Keratinocyte (primary cell): ENCODE measurements around the gene GPRC5B. TPM values are rescaled to one million over a fixed set of nuclear protein-coding genes. Genes with fewer than 3 reads are reported as not detected.

Source experiments
- DNase-seq: peaks from one replicate; pipeline ENCODE4 v3.0.0-alpha.2; 2011; ENCODE audit warnings: low read depth, missing footprints, low spot score
- FAIRE-seq: peaks from 2 replicates; lab custom pipeline; 2011; peaks lifted over from hg19 to GRCh38; lab: Jason Lieb, UNC
- H2AFZ ChIP-seq: 2 replicates; pipeline ENCODE4 v1.6.0; 2012; ENCODE audit warnings: low read length, control low read depth, inconsistent platforms; ENCODE audit not compliant: control insufficient read depth
- H3K27ac ChIP-seq: 2 replicates; pipeline ENCODE4 v1.5.1; 2011; ENCODE audit warnings: low read length; ENCODE audit not compliant: control insufficient read depth, insufficient read depth
- H3K27me3 ChIP-seq: 3 replicates; pipeline ENCODE4 v1.6.0; 2011; ENCODE audit warnings: low read length; ENCODE audit not compliant: control insufficient read depth, insufficient read depth; ENCODE audit errors: extremely low read depth
- H3K36me3 ChIP-seq, 2 experiments: 2 replicates in 1 of 2; 3 replicates in 1 of 2; pipeline ENCODE4 v1.5.1; 2011; ENCODE audit warnings: low read length in 2 of 2, mild to moderate bottlenecking in 1 of 2; ENCODE audit not compliant: control insufficient read depth in 2 of 2, insufficient read depth in 2 of 2; ENCODE audit errors: extremely low read depth in 1 of 2
- H3K4me1 ChIP-seq: 3 replicates; pipeline ENCODE4 v1.5.1; 2011; ENCODE audit warnings: low read length; ENCODE audit not compliant: control insufficient read depth, insufficient read depth; ENCODE audit errors: extremely low read depth
- H3K4me2 ChIP-seq: 3 replicates; pipeline ENCODE4 v1.6.0; 2011; ENCODE audit warnings: low read depth, low read length; ENCODE audit not compliant: control insufficient read depth, insufficient read depth; ENCODE audit errors: extremely low read depth
- H3K4me3 ChIP-seq, 3 experiments: fragments of 200-600 bp in 1 of 3; sonication (generic) in 1 of 3; 2 replicates in 2 of 3; 3 replicates in 1 of 3; pipeline ENCODE4 v1.5.1; 2011 to 2016; ENCODE audit warnings: low read length in 3 of 3, mild to moderate bottlenecking in 3 of 3, control low read depth in 2 of 3, inconsistent platforms in 1 of 3, low read depth in 1 of 3, mixed read lengths in 1 of 3, mixed run types in 1 of 3, moderate library complexity in 1 of 3; ENCODE audit not compliant: control insufficient read depth in 2 of 3, insufficient read depth in 2 of 3; ENCODE audit errors: extremely low read depth in 1 of 3
- H3K79me2 ChIP-seq: 2 replicates; pipeline ENCODE4 v1.6.0; 2012; ENCODE audit warnings: low read length; ENCODE audit not compliant: control insufficient read depth, insufficient read depth
- H3K9ac ChIP-seq: 3 replicates; pipeline ENCODE4 v1.6.0; 2011; ENCODE audit warnings: low read length; ENCODE audit not compliant: control insufficient read depth, insufficient read depth; ENCODE audit errors: extremely low read depth
- H3K9me1 ChIP-seq: 3 replicates; pipeline ENCODE4 v1.6.0; 2011; ENCODE audit warnings: low read length; ENCODE audit not compliant: control insufficient read depth, insufficient read depth; ENCODE audit errors: extremely low read depth
- H3K9me3 ChIP-seq: 2 replicates; pipeline ENCODE4 v1.5.1; 2012; ENCODE audit warnings: low read depth, low read length; ENCODE audit not compliant: control insufficient read depth
- H4K20me1 ChIP-seq: 3 replicates; pipeline ENCODE4 v1.6.0; 2011; ENCODE audit warnings: low read length; ENCODE audit not compliant: control insufficient read depth, insufficient read depth; ENCODE audit errors: extremely low read depth
- CTCF ChIP-seq, 3 experiments: IDR thresholded peaks in 1 of 3; conservative IDR thresholded peaks in 1 of 3; optimal IDR thresholded peaks in 1 of 3; 2 replicates in 2 of 3; 3 replicates in 1 of 3; pipeline versions ENCODE3 to v1.5.1; 2011; ENCODE audit warnings: low read length in 3 of 3, mild to moderate bottlenecking in 3 of 3, moderate library complexity in 2 of 3, control low read depth in 1 of 3, inconsistent platforms in 1 of 3; ENCODE audit not compliant: insufficient read depth in 2 of 3; ENCODE audit errors: extremely low read depth in 1 of 3
- EZH2 ChIP-seq: IDR thresholded peaks from one replicate; pipeline ENCODE4 v1.6.1; 2012; ENCODE audit warnings: inconsistent platforms, mild to moderate bottlenecking, low read length, moderate library complexity
- dilution Hi-C: fragments of 300-500 bp; cut with MboI; formaldehyde crosslinking; loops from one replicate; pipeline ENCODE4 v1.7.0; 2020; ENCODE audit warnings: low sequenced_read_pairs; ENCODE audit not compliant: extremely low pct_ligation_motif_present
- polyA plus RNA-seq, 5 experiments: library from polyadenylated mRNA; depleted of rRNA in 3 of 5; stranded (reverse) in 3 of 5; stranded (forward) in 1 of 5; unstranded in 1 of 5; fragments of >200 nt; gene quantifications; 1 replicate in 1 of 5; 2 replicates in 3 of 5; 3 replicates in 1 of 5; pipeline versions ENCODE4 v1.2.1 to v1.2.3, GENCODE V29; 2011 to 2012; ENCODE audit warnings: missing spikeins in 2 of 5, low read depth in 1 of 5, low replicate concordance in 1 of 5

GPRC5B gene
- polyA plus RNA-seq, 1 donor (not counting 4 experiments of a cell fraction or from before 2014, with no cell fraction given) = 0.03 TPM

DNA sequence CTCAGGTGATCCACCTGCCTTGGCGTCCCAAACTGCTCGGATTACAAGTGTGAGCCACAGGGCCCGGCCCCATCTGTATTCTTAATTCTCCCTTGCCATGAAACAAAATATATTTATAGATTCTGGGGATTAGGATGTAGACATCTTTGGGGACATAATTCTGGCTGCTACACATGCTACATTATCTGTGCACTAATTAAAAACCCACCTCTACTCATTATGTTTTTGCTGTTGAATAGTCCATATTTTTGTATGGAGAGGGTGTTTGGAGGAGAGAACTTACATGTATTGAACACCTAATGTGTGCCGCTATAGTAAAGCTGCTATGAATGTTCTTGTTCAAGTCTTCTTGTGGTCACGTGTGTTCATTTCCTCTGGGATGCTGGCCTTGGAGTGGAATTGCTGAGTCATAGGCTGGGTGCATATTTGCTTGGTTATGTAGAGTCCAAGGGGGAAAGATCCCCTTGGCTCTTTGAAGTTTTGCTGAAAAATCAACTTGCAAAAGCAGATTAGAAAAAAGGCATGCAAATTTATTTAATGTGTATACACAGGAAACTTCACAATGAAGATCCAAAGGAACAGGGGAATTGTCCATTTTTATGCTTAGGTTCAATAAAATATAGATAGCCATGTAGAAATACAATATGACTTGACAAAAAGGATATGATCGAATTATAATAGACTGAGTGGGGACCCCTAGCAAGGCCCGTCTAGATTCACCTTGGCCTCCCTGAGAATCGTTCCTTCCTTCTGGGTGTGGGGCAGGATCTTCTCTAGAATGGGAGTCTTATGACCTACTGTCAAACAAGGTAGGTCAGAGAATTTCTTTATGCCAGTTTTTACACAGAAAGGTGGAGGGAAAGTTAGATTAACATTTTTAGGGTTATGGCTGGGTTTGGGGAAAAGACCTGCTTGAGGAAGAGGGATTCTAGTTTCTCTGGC, 42.1 kb upstream of the GPRC5B start:
- no peaks in the 10 kb centered on the region for H3K9me3 ChIP-seq
- H3K27me3 ChIP-seq = no peaks in the 10 kb centered on the region
- no peak overlapping the region for H3K9ac ChIP-seq
- no peak overlapping the region for H2AFZ ChIP-seq
- H3K27ac ChIP-seq = no peak overlapping the region
- FAIRE-seq (no peak), DNase-seq (no peak)
- no peaks in the 10 kb centered on the region for H3K79me2 ChIP-seq
- dilution Hi-C loops = no loop called here
- H3K4me1 ChIP-seq = no peaks in the 10 kb centered on the region
- no peak overlapping the region for H3K4me2 ChIP-seq
- H3K9me1 ChIP-seq = no peaks in the 10 kb centered on the region
- no peaks in the 10 kb centered on the region for H3K36me3 ChIP-seq
- TF ChIP-seq CTCF (optimal IDR thresholded peaks at IDR 0.05 in 1 of 3, IDR thresholded peaks at IDR 0.05 in 1 of 3, conservative IDR thresholded peaks at IDR 0.05 in 1 of 3; ENCODE audit: extremely low read depth in 1 of 3, insufficient read depth in 2 of 3, low read length in 3 of 3) = no peak
- no peak for TF ChIP-seq EZH2
- no peak overlapping the region for H3K4me3 ChIP-seq
- H4K20me1 ChIP-seq = no peaks in the 10 kb centered on the region

DNA sequence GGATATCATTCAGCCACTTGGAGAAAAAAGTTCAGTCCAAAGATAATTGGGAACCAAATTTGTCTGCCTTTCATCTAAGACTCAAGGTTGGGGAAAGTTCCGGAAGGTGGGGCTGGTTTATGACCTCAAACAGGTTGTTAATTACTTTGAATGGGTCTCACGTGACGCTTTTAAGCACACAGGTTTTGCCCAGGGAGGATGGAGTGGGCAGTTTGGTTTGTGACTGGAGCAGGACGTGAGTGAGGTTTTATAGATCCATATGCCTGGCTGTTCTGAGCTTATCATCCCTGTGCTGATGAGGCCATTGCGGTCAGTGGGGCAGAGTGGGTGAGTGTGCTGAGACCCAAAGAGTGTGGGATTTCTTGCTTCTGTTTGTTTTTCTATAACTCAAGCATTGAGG, 38.7 kb upstream of the GPRC5B start:
- H3K9me3 ChIP-seq = no peaks in the 10 kb centered on the region
- dilution Hi-C loops = no loop called here
- H3K4me1 ChIP-seq = no peaks in the 10 kb centered on the region
- no peaks in the 10 kb centered on the region for H4K20me1 ChIP-seq
- no peak overlapping the region for H3K4me3 ChIP-seq
- no peak for DNase-seq
- TF ChIP-seq EZH2 (no peak), CTCF (optimal IDR thresholded peaks at IDR 0.05 in 1 of 3, IDR thresholded peaks at IDR 0.05 in 1 of 3, conservative IDR thresholded peaks at IDR 0.05 in 1 of 3; ENCODE audit: extremely low read depth in 1 of 3, insufficient read depth in 2 of 3, low read length in 3 of 3) (no peak)
- no peak overlapping the region for H3K9ac ChIP-seq
- no peaks in the 10 kb centered on the region for H3K36me3 ChIP-seq
- no peak overlapping the region for H2AFZ ChIP-seq
- no peak for FAIRE-seq
- no peaks in the 10 kb centered on the region for H3K27me3 ChIP-seq
- H3K9me1 ChIP-seq = no peaks in the 10 kb centered on the region
- H3K27ac ChIP-seq = no peak overlapping the region
- H3K79me2 ChIP-seq = no peaks in the 10 kb centered on the region
- no peak overlapping the region for H3K4me2 ChIP-seq
